Skin of body (tissue), 2 donors: ENCODE results near the gene GRIN2C. TPM values are rescaled to one million over a fixed set of nuclear protein-coding genes. Genes with fewer than 3 reads are reported as not detected.

Experiments
- DNase-seq: peaks from one replicate; lab custom pipeline; 2025; lab: John Stamatoyannopoulos, UW
- total RNA-seq: library from RNA; depleted of rRNA; stranded (reverse); fragments of >200 nt; gene quantifications from one replicate; pipeline ENCODE4 v1.2.3, GENCODE V29; 2014

GRIN2C gene
- total RNA-seq, 1 donor from 2014 or later: 0.69 TPM

GRCh38 chr17:74864866-74865395 is 5.2 kb upstream of the GRIN2C start:
- DNase-seq: peak; percentile 43

- DNase-seq: no peak
Observed at GRCh38 chr17:74864297-74864865, 4.7 kb upstream of the GRIN2C start.

- no peak for DNase-seq
Observed at GRCh38 chr17:74863420-74864296, 4.0 kb upstream of the GRIN2C start.

GRCh38 chr17:74862919-74863318 is 3.2 kb upstream of the GRIN2C start:
- no peak for DNase-seq

- no peak for DNase-seq
Observed at GRCh38 chr17:74862108-74862901, 2.6 kb upstream of the GRIN2C start.

- no peak for DNase-seq
Observed at GRCh38 chr17:74861662-74862107, 2.0 kb upstream of the GRIN2C start.

GRCh38 chr17:74860872-74861661 is 1.4 kb upstream of the GRIN2C start:
- DNase-seq: no peak

GRCh38 chr17:74860229-74860871 is 665 bp upstream of the GRIN2C start:
- no peak for DNase-seq

GRCh38 chr17:74858672-74859458 is 820 bp downstream of the GRIN2C start:
- no peak for DNase-seq

GRCh38 chr17:74857191-74857590 is 2.5 kb downstream of the GRIN2C start:
- no peak for DNase-seq

GRCh38 chr17:74856112-74856511 is 3.6 kb downstream of the GRIN2C start:
- no peak for DNase-seq

GRCh38 chr17:74855323-74855722 is 4.4 kb downstream of the GRIN2C start:
- DNase-seq: no peak

- DNase-seq: no peak
Observed at GRCh38 chr17:74854792-74855191, 4.9 kb downstream of the GRIN2C start.

- DNase-seq: no peak
Observed at GRCh38 chr17:74853669-74854068, 6.0 kb downstream of the GRIN2C start.

- DNase-seq: no peak
Observed at GRCh38 chr17:74853048-74853397, 6.7 kb downstream of the GRIN2C start.

- DNase-seq: no peak
Observed at GRCh38 chr17:74852237-74853047, 7.2 kb downstream of the GRIN2C start.

GRCh38 chr17:74851612-74852236 is 8.0 kb downstream of the GRIN2C start:
- DNase-seq: no peak

- DNase-seq: no peak
Observed at GRCh38 chr17:74850914-74851313, 8.8 kb downstream of the GRIN2C start.
